NCI-H446 treated with DMSO at 0.1 percent for 48 hours (cell line): ENCODE measurements around the gene TCL1B.
"Not testable (repeated sequence)": the region's sequence is repeated elsewhere in the genome, so short reads cannot be mapped to it uniquely, and the experiment has no call there.

Source experiments
- DNase-seq: peaks from one replicate; lab custom pipeline; 2025; lab: John Stamatoyannopoulos, UW

Gene TCL1B

GRCh38 chr14:95703341-95703740 lies 17.1 kb downstream of the TCL1B start:
- DNase-seq, result no peak

GRCh38 chr14:95703805-95704204 lies 17.6 kb downstream of the TCL1B start:
- no peak for DNase-seq

GRCh38 chr14:95705518-95705917 lies 19.3 kb downstream of the TCL1B start:
- no peak for DNase-seq

GRCh38 chr14:95707327-95707726 lies 21.1 kb downstream of the TCL1B start:
- DNase-seq, result no peak

- no peak for DNase-seq
Measured at GRCh38 chr14:95710106-95710505, 23.9 kb downstream of the TCL1B start.

- DNase-seq, result no peak
Measured at GRCh38 chr14:95711476-95712176, 25.4 kb downstream of the TCL1B start.

GRCh38 chr14:95712398-95712797 lies 26.2 kb downstream of the TCL1B start:
- DNase-seq, result no peak

- DNase-seq, result no peak
Measured at GRCh38 chr14:95713596-95714371, 27.6 kb downstream of the TCL1B start, which contains the start of gene TCL1A. Gene TCL1A, minus strand, starts transcription at chr14:95714125. Its CDS starts 59 bp downstream, at chr14:95714066.

GRCh38 chr14:95722525-95723190 lies 36.4 kb downstream of the TCL1B start:
- no peak for DNase-seq

GRCh38 chr14:95725685-95726336 lies 39.6 kb downstream of the TCL1B start:
- no peak for DNase-seq

- DNase-seq, result no peak
Measured at GRCh38 chr14:95727056-95727700, 41.0 kb downstream of the TCL1B start.

GRCh38 chr14:95729402-95730028 lies 43.3 kb downstream of the TCL1B start:
- not testable (repeated sequence) for DNase-seq

- no peak for DNase-seq
Measured at GRCh38 chr14:95730126-95730525, 43.9 kb downstream of the TCL1B start.

- DNase-seq, result no peak
Measured at GRCh38 chr14:95733212-95733611, 47.0 kb downstream of the TCL1B start.

GRCh38 chr14:95739356-95739755 lies 53.1 kb downstream of the TCL1B start:
- no peak for DNase-seq

- no peak for DNase-seq
Measured at GRCh38 chr14:95741038-95741490, 54.8 kb downstream of the TCL1B start.

- DNase-seq, result no peak
Measured at GRCh38 chr14:95741781-95742180, 55.6 kb downstream of the TCL1B start.
